Omental fat pad (tissue), 4 donors: ENCODE results near the gene ESPL1. TPM values are rescaled to one million over a fixed set of nuclear protein-coding genes. Genes with fewer than 3 reads are reported as not detected.
A peak's percentile ranks its signal among the peaks of the same experiment; 100 is the strongest.

Experiments
- ATAC-seq: fragments of 150-250 bp; one replicate; pipeline ENCODE4 v1.9.1; 2016; ENCODE audit warnings: mild to moderate bottlenecking, moderate library complexity; ENCODE audit not compliant: low FRiP score
- DNase-seq: peaks from one replicate; pipeline ENCODE4 v3.0.0-alpha.2; 2019; ENCODE audit warnings: low spot score
- CTCF ChIP-seq, 3 donors: fragments of 450-650 bp; IDR thresholded peaks; one replicate each; pipeline ENCODE4 v1.5.1; 2016 to 2017; ENCODE audit warnings: antibody characterized with exemption in 3 of 3, mild to moderate bottlenecking in 3 of 3, moderate library complexity in 2 of 3
- total RNA-seq, 4 donors: library from RNA; depleted of rRNA; stranded (reverse); fragments of >200 nt; gene quantifications; one replicate each; pipeline ENCODE4 v1.1.0, GENCODE V29; 2016

The ESPL1 gene
- total RNA-seq, 4 donors from 2014 or later: 0.63 to 2.0 (median 0.90) TPM

DNA sequence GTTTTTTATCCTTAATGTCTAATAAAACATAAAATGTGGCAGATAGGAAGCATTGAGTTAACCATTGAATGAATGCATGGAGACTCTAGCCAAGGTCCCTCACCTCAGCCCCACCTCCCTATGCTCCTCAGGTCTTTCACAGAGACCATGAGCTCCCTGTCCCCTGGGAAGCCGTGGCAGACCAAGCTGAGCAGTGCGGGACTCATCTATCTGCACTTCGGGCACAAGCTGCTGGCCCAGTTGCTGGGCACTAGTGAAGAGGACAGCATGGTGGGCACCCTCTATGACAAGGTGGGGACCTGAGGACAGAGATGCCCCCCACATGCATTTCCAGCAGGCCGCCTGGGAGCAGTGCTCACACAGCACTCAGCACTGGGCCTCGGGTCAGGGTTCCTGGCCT, 34.8 kb downstream of the ESPL1 start:
- ATAC-seq (no peak), DNase-seq (no peak)
- no peak for TF ChIP-seq CTCF (IDR thresholded peaks at IDR 0.05)

- no peak for TF ChIP-seq CTCF (IDR thresholded peaks at IDR 0.05)
- DNase-seq (no peak), ATAC-seq (no peak)
Measured at GRCh38 chr12:53306826-53307225, 38.7 kb downstream of the ESPL1 start.

- no peak for TF ChIP-seq CTCF (IDR thresholded peaks at IDR 0.05)
- ATAC-seq: no peak
- no peak for DNase-seq
Measured at GRCh38 chr12:53308276-53308675, 40.2 kb downstream of the ESPL1 start.

DNA sequence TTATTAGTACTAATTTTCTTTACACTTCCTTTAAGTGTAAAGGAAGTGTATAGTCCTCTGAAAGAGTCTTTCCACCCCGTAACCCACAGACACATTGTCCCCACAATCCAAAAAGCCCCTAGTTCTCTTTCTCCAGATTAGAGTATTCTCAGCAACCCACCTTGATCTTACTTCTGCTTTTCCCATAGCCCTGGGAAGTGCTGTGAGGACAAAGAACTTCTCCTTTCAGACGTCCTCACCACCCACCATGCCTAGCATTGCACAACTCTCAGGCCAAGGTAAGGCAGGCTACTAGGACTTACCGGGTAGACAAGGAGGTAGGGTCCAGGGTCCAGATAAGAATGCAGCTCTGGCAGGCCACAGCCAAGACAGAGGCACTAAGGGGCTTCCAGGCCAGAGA, 45.9 kb downstream of the ESPL1 start:
- ATAC-seq: no peak
- TF ChIP-seq CTCF (IDR thresholded peaks at IDR 0.05): no peak
- DNase-seq: no peak

GRCh38 chr12:53320352-53321195, 52.5 kb downstream of the ESPL1 start:
- DNase-seq: no peak
- peak; percentile 5 for ATAC-seq
- no peak for TF ChIP-seq CTCF (IDR thresholded peaks at IDR 0.05)

GRCh38 chr12:53324113-53324778, 56.1 kb downstream of the ESPL1 start:
- TF ChIP-seq CTCF (IDR thresholded peaks at IDR 0.05): no peak
- DNase-seq: no peak

More at GRCh38 chr12:53324113-53324778, 56.1 kb downstream of the ESPL1 start:
- no peak for ATAC-seq
